ENCODE measurements around the gene PLPPR3.

PLPPR3 gene

GRCh38 chr19:825897-826644 is 4.3 kb upstream of the PLPPR3 start:
- H3K4me3 ChIP-seq (ENCODE audit: low read depth in 1 of 2, low read length in 2 of 2) = no peak overlapping the region
- ATAC-seq (ENCODE audit: insufficient read depth, low read depth) = no peak
- H3K9me3 ChIP-seq (ENCODE audit: insufficient read depth, low read length, severe bottlenecking) = no peaks in the 10 kb centered on the region
- no peaks in the 10 kb centered on the region for H3K79me2 ChIP-seq (ENCODE audit: insufficient read depth, low read length)
- H3K27me3 ChIP-seq (ENCODE audit: insufficient read depth, low read length, poor library complexity) = no peaks in the 10 kb centered on the region
- no peak for TF ChIP-seq CTCF (IDR thresholded peaks at IDR 0.05; ENCODE audit: borderline replicate concordance, extremely low read depth, low read length, poor library complexity, severe bottlenecking)
- TF ChIP-seq EZH2 (IDR thresholded peaks at IDR 0.05; ENCODE audit: borderline replicate concordance, low read depth, low read length, severe bottlenecking) = no peak
- H3K4me2 ChIP-seq (ENCODE audit: insufficient read depth, low read length) = no peak overlapping the region
- no peak for DNase-seq
- no peak overlapping the region for H2AFZ ChIP-seq (ENCODE audit: low read depth, low read length)
- H3K27ac ChIP-seq (ENCODE audit: low read length) = no peak overlapping the region
- H4K20me1 ChIP-seq (ENCODE audit: insufficient read depth, low read length) = no peaks in the 10 kb centered on the region
- H3K4me1 ChIP-seq (ENCODE audit: insufficient read depth, low read length) = no peaks in the 10 kb centered on the region
- no peaks in the 10 kb centered on the region for H3K36me3 ChIP-seq (ENCODE audit: insufficient read depth, low read length)
- H3K9ac ChIP-seq (ENCODE audit: low read depth, low read length) = no peak overlapping the region

GRCh38 chr19:824885-825284 is 3.1 kb upstream of the PLPPR3 start:
- Histone ChIP-seq H3K4me2 (ENCODE audit: insufficient read depth, low read length) (no peak overlapping the region), H2AFZ (ENCODE audit: low read depth, low read length) (no peak overlapping the region), H3K27me3 (ENCODE audit: insufficient read depth, low read length, poor library complexity) (no peaks in the 10 kb centered on the region), H3K4me1 (ENCODE audit: insufficient read depth, low read length) (no peaks in the 10 kb centered on the region), H3K79me2 (ENCODE audit: insufficient read depth, low read length) (no peaks in the 10 kb centered on the region), H3K9me3 (ENCODE audit: insufficient read depth, low read length, severe bottlenecking) (no peaks in the 10 kb centered on the region), H4K20me1 (ENCODE audit: insufficient read depth, low read length) (no peaks in the 10 kb centered on the region), H3K36me3 (ENCODE audit: insufficient read depth, low read length) (no peaks in the 10 kb centered on the region), H3K27ac (ENCODE audit: low read length) (no peak overlapping the region), H3K4me3 (ENCODE audit: low read depth in 1 of 2, low read length in 2 of 2) (no peak overlapping the region), H3K9ac (ENCODE audit: low read depth, low read length) (no peak overlapping the region)
- TF ChIP-seq CTCF (IDR thresholded peaks at IDR 0.05; ENCODE audit: borderline replicate concordance, extremely low read depth, low read length, poor library complexity, severe bottlenecking) (no peak), EZH2 (IDR thresholded peaks at IDR 0.05; ENCODE audit: borderline replicate concordance, low read depth, low read length, severe bottlenecking) (no peak)
- DNase-seq = no peak
- ATAC-seq (ENCODE audit: insufficient read depth, low read depth) = no peak

- Histone ChIP-seq H3K9ac (ENCODE audit: low read depth, low read length) (no peak overlapping the region), H3K36me3 (ENCODE audit: insufficient read depth, low read length) (no peaks in the 10 kb centered on the region), H3K9me3 (ENCODE audit: insufficient read depth, low read length, severe bottlenecking) (no peaks in the 10 kb centered on the region), H3K27me3 (ENCODE audit: insufficient read depth, low read length, poor library complexity) (no peaks in the 10 kb centered on the region), H3K4me2 (ENCODE audit: insufficient read depth, low read length) (no peak overlapping the region), H2AFZ (ENCODE audit: low read depth, low read length) (no peak overlapping the region), H3K27ac (ENCODE audit: low read length) (no peak overlapping the region), H3K4me3 (ENCODE audit: low read depth in 1 of 2, low read length in 2 of 2) (no peak overlapping the region), H3K4me1 (ENCODE audit: insufficient read depth, low read length) (no peaks in the 10 kb centered on the region), H3K79me2 (ENCODE audit: insufficient read depth, low read length) (no peaks in the 10 kb centered on the region), H4K20me1 (ENCODE audit: insufficient read depth, low read length) (no peaks in the 10 kb centered on the region)
- no peak for DNase-seq
- TF ChIP-seq CTCF (IDR thresholded peaks at IDR 0.05; ENCODE audit: borderline replicate concordance, extremely low read depth, low read length, poor library complexity, severe bottlenecking) (no peak), EZH2 (IDR thresholded peaks at IDR 0.05; ENCODE audit: borderline replicate concordance, low read depth, low read length, severe bottlenecking) (no peak)
- ATAC-seq (ENCODE audit: insufficient read depth, low read depth) = no peak
These were observed 1.9 kb upstream of the PLPPR3 start for GRCh38 chr19:823565-824121.
